Measurements from ENCODE around the gene HNRNPR.
"Not testable (repeated sequence)": the region's sequence is repeated elsewhere in the genome, so short reads cannot be mapped to it uniquely, and the experiment has no call there.

HNRNPR gene

DNA sequence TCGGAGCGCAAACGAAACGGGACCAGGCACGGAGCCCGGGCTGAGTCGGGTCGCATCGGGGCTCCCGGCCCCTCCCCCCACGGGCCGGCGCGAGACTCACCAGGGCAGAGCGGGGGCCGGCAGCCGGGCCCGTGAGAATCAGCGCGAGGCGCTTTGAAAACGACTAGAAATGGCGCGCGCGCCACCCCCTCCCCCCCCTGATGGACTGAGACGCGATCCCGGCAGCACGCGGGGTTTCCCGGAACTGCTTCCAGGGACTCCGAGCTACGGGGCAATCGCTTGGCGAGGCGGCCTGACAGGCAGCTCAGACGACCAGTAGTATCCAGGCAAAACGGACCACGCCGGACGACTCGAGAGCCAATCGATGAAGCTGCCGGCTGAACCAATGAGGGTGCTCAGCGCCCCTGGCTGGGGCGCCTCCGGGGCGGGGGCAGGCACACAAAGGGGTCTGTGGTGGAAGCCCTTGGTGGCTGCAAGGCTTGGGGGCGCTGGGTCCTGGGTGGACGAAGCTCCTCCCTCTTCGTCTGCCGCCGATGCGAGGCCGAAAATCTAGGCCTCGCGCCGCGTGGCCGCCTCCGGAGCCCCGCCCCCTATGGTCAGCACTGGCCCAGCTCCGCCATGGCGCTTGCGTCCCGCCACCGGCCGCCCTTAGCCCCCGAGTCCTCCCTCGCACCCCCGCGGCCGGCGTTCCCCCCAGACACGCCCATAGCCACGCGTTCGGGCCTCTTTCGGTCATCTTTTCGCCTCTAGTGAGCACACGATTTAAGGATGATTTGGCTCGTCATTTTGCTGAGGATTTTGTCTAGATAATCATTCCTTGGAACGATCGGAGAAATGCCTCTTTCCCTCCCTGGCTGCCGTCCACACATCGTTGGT lies at the start of gene HNRNPR:
HNRNPR (minus strand) TSS at position 174 of the 876 bp plus-strand sequence. CDS start 3,276 bp downstream, outside the sequence.
- DNase-seq (ENCODE audit: low read depth, low spot score): peak; percentile 100

DNA sequence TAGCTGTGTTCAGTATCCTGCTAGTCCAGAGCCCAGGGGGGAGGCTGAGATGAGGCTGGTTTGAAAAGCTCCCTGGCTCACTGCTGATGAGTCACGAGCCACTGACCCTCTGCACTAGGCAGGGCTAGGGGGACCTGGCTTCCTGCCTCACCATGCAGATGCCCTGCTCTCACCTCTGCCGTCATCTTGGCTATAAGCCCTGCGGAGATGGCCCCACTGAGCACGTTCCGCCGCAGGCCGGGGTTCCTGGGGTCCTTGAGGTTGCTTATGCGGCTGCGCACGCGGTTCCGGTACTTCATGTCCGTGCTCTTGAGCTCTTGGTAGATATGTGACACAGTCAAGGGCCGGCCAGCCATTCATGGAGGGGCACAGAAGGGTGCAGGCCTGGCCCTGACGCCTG lies 49.6 kb upstream of the HNRNPR start:
- DNase-seq (ENCODE audit: low read depth, low spot score): no peak

DNA sequence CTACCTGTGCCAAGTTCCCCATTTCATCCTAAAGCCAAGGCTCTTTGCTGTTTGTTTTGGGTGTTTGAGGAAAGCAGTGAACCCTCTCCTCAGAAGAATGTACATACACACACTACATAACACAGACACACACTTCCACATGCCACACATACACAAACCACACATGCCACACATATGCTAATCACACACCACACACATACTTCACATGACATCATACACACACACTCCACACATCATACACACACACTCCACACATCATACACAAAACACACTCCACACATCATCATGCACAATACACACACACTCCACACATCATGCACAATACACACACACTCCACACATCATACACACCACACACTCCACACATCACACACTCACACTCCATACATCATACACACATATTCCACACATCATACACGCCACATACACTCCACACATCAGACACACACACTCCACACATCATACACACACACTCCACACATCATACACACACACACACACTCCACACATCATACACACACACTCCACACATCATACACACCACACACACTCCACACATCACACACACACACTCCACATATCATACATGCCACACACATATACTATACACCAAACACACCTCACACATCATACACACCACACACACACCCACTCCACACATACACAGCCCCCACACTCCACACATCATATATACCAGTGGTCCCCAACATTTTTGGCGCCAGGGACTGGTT lies 48.2 kb upstream of the HNRNPR start:
- no peak for DNase-seq (ENCODE audit: low read depth, low spot score)

GRCh38 chr1:23389837-23390321 lies 45.8 kb upstream of the HNRNPR start:
- no peak for DNase-seq (ENCODE audit: low read depth, low spot score)

DNA sequence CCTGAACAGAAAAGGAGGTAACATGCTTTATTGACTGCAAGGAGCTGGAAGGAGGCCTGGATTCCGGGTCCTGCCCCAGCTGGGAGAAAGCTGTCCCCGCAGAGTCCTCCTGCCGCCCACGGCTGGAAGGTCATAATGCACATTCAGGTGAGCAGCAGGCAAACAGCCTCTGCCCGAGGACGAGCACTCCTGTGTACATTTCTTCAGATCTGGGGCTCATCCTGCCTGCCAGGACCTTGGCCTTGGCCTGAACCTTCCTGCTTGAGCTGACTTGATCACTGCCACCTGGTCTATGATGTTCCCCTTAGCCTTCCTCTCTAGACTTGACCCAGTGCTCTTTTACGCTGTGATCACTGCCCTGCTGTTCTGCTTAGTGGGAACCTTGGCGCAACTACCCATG lies 43.4 kb upstream of the HNRNPR start:
- no peak for DNase-seq (ENCODE audit: low read depth, low spot score)

DNA sequence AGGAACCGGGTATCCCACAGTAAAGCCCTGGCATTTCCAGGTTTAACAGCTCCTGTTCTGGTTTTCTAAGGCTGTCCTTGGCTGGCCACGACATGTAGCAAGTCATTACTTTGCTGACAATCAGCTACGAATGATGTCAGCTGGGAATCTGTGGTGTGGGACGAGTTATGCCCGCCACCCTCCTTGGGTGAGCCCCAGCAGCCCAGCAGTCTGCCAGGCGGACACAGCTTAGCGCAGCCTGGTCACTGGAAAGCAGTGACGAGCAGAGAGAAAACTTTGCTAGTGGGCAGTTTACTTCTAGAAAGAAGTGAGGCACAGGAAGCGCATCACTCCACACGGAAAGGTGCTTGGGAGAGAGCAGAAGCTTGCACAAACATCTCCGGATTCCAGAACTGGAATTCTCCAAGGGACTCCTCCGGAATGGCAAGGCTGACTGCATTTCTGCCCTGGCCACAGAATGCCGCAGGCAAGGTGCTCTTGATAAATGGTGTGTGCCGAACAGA lies 41.1 kb upstream of the HNRNPR start:
- DNase-seq (ENCODE audit: low read depth, low spot score): no peak

GRCh38 chr1:23384312-23385058 lies 40.4 kb upstream of the HNRNPR start:
- DNase-seq (ENCODE audit: low read depth, low spot score): no peak

- DNase-seq (ENCODE audit: low read depth, low spot score): no peak
Observed at GRCh38 chr1:23383577-23384311, 39.7 kb upstream of the HNRNPR start.

GRCh38 chr1:23381233-23381885 lies 37.3 kb upstream of the HNRNPR start:
- no peak for DNase-seq (ENCODE audit: low read depth, low spot score)

- no peak for DNase-seq (ENCODE audit: low read depth, low spot score)
Observed at GRCh38 chr1:23380719-23381118, 36.6 kb upstream of the HNRNPR start.

- not testable (repeated sequence) for DNase-seq (ENCODE audit: low read depth, low spot score)
Observed at GRCh38 chr1:23380236-23380635, 36.2 kb upstream of the HNRNPR start.

GRCh38 chr1:23376890-23377811 lies 33.1 kb upstream of the HNRNPR start:
- DNase-seq (ENCODE audit: low read depth, low spot score): no peak

- not testable (repeated sequence) for DNase-seq (ENCODE audit: low read depth, low spot score)
Observed at GRCh38 chr1:23374079-23374735, 30.1 kb upstream of the HNRNPR start.

- DNase-seq (ENCODE audit: low read depth, low spot score): no peak
Observed at GRCh38 chr1:23371987-23372880, 28.1 kb upstream of the HNRNPR start.

DNA sequence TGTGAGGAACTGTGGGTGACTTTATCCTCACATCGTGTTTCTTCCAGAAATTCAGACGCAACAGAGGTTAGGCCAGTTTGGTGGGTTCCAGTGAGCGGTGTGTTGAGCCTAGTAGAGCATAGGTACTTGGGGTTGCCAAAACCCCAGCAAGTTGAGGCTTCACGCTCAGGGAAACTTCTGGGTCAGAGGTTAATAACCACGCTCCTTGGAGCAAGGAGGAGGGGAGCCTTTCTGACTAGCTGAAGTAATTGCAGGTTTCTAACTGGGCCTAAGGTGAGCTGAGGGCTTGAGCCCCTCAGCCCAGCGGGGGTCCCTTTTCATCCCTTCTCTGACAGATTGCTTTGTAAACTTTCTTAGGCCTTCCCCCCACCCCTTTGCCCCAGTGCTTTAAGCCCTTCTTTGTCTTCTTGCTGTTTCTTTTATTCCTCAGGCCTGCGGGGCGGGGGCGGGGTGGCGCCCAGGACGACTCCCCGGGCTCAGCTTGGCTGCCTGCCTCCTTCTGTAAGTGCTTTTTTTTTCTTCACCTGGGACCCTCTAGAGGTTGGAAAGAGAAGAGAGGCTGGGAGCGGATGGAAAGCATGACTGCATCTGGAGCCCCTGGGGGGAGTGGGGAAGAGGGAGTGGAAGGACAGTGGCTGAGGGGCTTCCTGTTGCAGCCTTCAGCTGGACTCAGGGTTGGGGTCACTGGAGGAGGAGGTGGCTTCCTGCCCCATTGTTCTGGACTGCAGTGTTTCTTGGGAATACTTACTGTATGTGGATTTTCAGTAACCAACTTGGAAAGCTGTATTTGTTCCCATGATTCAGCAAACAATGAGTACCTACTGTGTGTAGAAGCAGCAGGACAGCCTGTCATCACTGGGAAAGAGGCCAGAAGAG lies 26.9 kb upstream of the HNRNPR start:
- DNase-seq (ENCODE audit: low read depth, low spot score): peak; percentile 60

DNA sequence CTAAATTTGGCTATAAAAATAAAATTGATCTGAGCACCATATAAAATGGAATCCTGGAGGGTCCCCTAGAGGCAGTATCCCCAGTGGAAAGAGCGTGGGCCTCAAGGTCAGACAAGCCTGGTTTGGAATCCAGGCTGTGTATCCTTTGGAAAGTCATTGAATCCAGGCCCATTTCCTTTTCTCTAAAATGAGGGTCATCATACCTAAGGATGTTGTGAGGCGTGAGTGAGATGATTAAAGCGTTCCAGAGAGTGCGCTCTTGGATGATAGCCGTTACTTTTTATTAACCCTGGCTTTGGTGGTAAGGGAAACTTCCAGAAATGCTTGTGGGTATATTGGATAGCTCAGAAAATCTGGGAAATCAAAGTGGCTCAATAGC lies 26.2 kb upstream of the HNRNPR start:
- no peak for DNase-seq (ENCODE audit: low read depth, low spot score)
